ENCODE data around the gene POU3F2.
A peak's percentile ranks its signal among the peaks of the same experiment; 100 is the strongest.

Gene POU3F2
- 0.05 to 0.31 reads per million in 2 donors for total RNA-seq

GRCh38 chr6:98834060-98835031 is at the start of gene POU3F2:
TSS of gene POU3F2 (plus strand) at chr6:98834574. CDS start at chr6:98834874, 300 bp downstream.
- DNase-seq = peak; percentile 41

GRCh38 chr6:98787435-98787834 is 46.9 kb upstream of the POU3F2 start:
- no peak for DNase-seq

- DNase-seq = no peak
Measured at GRCh38 chr6:98787961-98788360, 46.4 kb upstream of the POU3F2 start.

- no peak for DNase-seq
Measured at GRCh38 chr6:98794307-98794842, 40.0 kb upstream of the POU3F2 start.

- DNase-seq = no peak
Measured at GRCh38 chr6:98797217-98797994, 37.0 kb upstream of the POU3F2 start.

GRCh38 chr6:98800866-98801265 is 33.5 kb upstream of the POU3F2 start:
- DNase-seq = no peak

- no peak for DNase-seq
Measured at GRCh38 chr6:98808541-98809210, 25.7 kb upstream of the POU3F2 start.

- DNase-seq = no peak
Measured at GRCh38 chr6:98812220-98812619, 22.2 kb upstream of the POU3F2 start.

GRCh38 chr6:98816799-98817198 is 17.6 kb upstream of the POU3F2 start:
- no peak for DNase-seq

- DNase-seq = no peak
Measured at GRCh38 chr6:98821756-98822405, 12.5 kb upstream of the POU3F2 start.

GRCh38 chr6:98823428-98824161 is 10.8 kb upstream of the POU3F2 start:
- no peak for DNase-seq

- no peak for DNase-seq
Measured at GRCh38 chr6:98824162-98824901, 10.0 kb upstream of the POU3F2 start.

GRCh38 chr6:98824902-98825599 is 9.3 kb upstream of the POU3F2 start:
- DNase-seq = no peak

- DNase-seq = no peak
Measured at GRCh38 chr6:98825600-98826230, 8.7 kb upstream of the POU3F2 start.

- DNase-seq = no peak
Measured at GRCh38 chr6:98827295-98828159, 6.8 kb upstream of the POU3F2 start.

- DNase-seq = no peak
Measured at GRCh38 chr6:98828211-98828788, 6.1 kb upstream of the POU3F2 start.

GRCh38 chr6:98828941-98829411 is 5.4 kb upstream of the POU3F2 start:
- DNase-seq = no peak

GRCh38 chr6:98830146-98830545 is 4.2 kb upstream of the POU3F2 start:
- DNase-seq = no peak
